ENCODE measurements around the gene PRSS27.
A peak's percentile ranks its signal among the peaks of the same experiment; 100 is the strongest.
"Not testable (repeated sequence)": the region's sequence is repeated elsewhere in the genome, so short reads cannot be mapped to it uniquely, and the experiment has no call there.

Gene PRSS27

DNA sequence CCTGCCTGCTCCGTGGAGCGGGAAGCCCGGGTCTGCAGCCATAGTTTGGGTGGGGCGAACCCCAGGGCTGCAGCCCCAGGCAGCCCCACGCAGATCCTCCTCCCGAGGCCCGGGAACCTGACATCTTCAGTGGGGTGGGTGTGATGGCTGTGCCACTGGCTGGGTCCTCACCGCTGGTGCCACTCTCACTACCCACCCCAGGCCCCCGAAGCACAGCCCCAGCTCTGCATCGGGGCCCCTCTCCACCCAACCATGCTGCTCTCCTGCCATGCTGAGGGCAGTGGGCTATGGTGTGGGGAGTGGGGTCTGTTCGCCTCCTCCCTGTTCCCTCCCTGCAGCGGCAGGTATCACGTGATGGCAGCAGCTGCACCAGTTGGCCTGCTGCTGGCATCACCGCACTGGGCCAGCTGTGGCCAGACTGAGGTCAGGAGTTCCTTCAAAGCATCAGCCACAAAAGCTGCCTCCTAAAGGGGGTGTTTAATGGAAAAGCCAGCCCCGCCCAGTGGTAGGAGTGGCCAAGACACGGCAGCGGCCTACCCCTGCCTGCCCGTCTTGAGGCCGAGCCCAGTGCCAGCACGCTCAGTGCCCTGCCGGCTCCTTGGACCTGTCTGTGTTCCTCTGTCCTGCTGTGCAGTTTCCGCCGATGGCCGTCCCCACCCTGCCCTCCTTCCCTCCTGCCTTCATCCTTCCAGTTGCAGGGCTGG lies 26.9 kb downstream of the PRSS27 start:
- peak in 12 of 14 donors; percentile 24 to 83 (median 50) for DNase-seq

DNA sequence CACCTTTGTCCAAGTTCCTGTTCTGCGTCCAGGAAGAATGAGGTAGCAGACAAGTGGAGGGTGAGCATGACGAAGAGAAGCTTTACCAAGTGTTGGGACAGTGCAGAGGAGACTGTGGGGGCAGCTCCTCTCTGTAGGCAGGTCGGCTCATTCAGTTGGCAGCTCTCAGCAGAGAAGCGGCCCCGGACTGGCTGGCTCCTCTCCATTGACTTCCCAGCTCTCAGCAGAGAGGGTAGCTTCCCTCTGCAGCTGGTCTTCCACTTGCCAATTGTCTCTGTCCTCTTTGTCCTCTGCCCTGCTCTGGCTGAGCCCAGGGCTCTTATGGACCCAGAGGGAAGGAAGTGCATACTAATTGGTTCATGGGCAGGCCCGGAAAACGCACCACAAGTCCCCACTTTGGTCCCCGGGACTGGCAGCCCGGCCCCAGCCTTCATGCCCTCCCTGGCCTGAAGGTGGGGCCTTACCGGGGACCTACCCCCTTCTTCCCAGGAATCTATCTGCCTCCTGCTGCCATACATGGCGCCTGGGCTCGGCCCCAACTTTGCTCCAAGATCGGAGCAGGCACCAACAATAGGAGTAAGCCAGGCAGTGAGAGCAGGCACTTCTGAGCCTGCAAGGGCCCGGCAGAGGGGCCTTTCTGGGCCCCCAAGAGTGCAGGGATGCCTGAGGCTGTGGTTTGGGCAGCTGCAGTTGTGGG lies 27.6 kb downstream of the PRSS27 start:
- peak in 13 of 14 donors; percentile 37 to 90 (median 67) for DNase-seq

DNA sequence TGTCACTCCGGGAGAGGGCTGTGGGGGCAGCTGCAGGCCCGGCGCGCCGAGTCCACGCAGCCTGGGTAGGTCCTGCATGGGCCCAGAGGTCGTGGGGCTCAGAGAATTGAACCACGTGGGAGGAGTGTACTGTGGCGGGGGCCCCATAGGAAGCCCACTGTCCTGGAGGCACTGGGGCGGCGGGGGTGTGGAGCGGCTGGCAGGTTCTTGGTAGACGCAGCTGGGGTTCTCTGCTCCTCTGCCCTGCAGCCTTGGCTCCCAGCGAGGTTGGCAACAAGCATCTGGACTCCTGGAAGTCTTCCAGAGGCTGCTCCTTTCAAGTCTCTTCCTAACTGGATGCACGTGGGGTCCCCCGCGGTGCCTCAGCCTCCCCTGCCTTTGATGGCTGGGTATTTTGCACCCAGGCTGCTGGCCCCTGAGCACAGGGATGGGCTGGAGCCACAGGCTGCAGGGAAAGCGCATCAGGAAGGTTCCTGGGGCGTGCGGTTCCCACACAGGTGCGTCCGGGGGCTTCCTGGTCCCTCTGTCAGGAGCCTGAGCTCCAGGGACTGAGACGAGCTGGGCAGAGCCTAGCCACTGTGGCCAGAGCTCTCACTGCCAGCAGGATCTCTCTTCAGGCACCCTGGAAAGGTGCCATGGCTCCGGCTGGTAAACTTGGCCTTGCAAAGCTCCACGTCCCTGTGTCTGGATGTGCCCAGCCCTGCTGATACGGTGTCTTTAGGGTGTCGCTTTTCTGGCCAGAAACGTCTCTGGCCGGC lies 28.4 kb downstream of the PRSS27 start:
- DNase-seq: peak in 10 of 14 donors; percentile 38 to 82 (median 48)

DNA sequence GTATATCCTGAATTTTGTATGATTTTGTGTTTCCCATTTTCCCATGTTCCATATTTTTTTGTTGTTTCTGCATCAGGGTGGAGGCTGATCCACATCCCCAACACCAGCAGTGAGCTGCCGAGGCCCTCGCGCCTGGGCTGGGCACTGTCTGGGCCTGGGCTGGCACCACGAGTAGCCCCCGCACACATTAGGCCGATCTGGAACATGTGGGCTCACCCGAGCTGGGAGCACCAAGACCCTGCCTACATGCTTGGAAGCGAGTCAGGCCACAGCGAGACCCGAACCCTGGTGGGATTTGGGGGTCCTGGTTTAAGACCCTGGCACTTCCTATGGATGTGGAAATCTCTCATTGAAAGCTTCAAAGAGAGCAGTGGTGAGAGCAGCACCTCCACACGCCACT lies 29.2 kb downstream of the PRSS27 start:
- DNase-seq: no peak

DNA sequence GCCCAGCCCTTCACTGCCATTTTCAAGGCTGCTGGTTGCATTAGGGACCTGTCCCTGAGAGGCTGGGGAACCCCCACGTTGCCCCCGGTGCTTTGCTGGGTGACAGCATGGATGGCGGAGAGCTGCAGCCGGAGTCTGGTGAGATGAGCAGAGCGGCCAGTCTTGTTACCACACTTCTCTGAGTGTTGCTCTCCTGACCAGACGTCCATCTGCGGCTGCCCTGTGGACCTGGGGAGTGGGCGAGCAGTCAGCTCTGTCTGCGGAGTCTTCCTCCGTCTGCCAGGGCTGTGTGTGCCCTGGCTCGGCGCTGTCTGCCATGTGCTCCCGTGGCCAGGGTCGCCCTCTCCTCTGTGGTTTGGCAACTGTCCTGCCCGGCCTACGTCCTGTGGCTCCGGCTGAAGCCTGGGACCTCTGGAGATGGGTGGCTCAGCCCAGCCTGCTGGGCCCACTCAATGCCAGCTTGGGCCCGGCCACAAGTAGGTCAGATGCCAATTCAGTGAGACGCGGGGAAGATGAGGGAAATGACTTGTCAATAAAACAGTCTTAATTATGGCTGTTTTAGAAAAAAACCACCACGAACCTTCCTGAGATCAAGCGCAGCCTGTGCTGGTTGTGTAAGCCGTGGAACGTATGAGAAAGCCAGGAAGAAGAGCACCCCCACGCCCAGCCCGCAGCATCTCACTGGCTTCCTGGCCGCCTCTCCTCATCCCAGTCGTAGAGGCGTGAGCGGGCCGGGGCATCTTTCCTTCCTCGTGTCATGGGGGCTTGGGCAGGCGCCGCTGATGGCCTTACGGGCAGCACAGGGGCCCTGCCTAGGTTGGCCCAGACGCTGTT lies 29.8 kb downstream of the PRSS27 start:
- DNase-seq: peak in 4 of 14 donors; percentile 6 to 28 (median 16)

DNA sequence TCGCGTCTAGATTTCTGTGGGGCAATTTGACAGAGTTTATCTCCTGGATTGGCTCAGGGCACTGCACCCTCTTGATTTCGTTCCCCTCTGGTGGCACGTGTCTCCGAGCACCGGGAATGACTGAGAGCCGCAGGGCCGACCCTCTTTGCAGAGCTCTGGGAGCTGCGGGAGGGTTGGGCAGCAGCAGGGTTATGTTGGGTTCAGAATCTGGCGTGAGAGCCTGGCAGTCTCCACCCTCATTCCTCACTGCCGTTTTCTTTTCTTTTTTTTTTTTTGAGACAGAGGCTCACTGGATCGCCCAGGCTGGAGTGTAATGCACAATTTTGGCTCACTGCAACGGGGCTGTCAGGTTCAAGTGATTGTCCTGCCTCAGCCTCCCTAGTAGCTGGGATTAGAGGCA lies 30.6 kb downstream of the PRSS27 start:
- DNase-seq: not testable (repeated sequence)

DNA sequence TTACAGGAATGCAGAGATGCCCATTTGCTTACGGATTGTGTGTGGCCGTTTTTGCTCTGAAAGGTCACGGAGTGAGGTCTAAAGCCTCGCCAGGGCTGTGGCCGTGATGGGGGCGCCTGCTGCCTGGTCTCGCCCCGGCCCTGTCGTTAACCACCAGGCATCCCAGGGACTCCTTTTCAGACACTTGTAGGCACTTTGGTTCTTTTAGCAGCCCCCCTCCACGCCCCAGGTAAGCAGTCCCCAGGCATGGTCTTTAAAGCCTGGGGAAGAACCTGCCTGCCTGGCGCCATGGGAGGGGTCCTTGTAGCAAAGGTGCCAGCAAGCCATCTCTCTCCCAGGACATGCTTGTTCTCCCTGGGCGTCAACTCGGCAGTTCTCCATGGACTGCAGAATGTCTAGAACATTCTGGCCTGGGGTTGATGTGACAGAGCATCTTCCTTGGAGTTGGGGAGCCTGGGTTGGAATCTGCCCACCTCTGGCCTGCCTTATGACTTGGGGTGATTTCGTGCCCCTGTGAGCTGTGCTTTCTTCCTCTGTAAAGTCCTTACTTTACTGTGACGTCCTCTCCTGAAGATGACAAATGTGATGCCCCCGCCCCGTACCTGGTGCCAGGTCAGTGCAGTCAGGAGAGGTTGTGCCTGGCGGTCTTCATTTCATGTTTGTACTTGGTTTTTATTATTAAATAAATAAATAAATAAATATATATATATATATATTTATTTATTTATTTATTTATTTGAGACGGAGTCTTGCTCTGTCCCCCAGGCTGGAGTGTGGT lies 32.3 kb downstream of the PRSS27 start:
- no peak for DNase-seq

DNA sequence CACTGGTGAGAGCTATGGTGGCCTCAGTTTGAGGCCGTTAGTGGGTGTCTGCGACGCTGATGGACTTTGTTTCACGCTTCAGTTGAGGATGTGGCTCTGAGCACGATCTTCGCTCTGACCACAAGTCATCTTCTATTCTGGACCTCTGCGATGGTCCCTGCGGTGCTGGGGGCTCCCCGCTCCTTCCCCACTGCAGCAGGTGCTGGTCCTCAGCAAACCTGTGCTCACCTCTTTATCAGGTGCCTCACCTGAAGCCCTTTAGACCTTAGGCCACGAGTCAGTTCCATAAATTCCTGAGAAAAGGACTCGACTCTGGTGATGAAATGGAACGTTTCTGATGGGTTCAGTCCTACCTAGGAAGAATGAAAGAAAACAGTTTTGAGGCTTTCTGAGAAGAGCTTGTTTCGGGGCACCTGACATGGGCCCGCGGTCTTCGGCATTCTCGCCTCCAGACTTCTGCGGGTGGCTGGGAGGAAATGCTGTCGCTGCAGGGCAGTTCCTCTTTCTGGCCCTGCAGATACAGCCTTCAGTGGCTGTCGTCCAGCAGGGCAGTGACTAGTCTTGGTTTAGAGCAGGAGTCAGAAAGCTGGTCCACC lies 33.0 kb downstream of the PRSS27 start:
- DNase-seq: peak in 5 of 14 donors; percentile 4 to 40 (median 9)

DNA sequence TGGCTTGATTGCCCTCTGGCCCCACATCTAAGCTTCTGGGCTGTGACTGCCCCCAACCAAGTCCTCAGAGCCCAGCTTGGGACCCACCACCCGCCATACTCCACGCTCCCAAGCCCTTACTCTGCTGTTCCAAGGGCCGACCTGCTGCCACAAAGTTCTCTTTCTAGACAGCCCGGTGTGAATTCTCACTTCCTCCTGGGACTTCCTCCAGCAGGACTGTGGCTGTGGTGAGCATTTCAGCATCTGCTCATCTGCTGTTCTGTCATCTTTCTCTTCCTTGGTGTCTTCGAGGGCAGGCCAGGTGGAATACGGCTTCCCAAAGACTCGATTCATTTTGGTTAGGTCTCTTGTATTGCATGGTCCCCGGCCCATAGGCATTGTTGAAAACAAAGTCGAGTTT lies 33.9 kb downstream of the PRSS27 start:
- not testable (repeated sequence) for DNase-seq

DNA sequence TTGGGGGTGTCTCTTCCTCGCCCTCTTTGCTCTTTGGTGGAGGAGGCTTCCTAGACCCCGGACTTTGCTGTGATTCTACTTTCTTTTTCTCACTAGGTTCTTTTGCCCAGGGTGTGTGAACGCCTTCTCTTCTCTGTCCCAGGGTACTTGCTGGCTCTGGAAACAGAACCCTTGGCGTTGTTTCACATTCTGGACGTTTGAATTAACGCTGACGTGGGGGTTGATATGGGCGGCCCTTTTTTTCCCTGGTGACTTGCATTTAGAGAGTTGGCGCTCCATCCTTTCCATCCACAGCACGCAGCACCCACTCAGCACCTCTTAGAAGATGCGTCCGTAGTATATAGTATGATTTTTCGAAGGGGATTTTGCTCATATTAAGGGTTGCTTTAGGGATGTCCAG lies 37.0 kb downstream of the PRSS27 start:
- DNase-seq: not testable (repeated sequence)

DNA sequence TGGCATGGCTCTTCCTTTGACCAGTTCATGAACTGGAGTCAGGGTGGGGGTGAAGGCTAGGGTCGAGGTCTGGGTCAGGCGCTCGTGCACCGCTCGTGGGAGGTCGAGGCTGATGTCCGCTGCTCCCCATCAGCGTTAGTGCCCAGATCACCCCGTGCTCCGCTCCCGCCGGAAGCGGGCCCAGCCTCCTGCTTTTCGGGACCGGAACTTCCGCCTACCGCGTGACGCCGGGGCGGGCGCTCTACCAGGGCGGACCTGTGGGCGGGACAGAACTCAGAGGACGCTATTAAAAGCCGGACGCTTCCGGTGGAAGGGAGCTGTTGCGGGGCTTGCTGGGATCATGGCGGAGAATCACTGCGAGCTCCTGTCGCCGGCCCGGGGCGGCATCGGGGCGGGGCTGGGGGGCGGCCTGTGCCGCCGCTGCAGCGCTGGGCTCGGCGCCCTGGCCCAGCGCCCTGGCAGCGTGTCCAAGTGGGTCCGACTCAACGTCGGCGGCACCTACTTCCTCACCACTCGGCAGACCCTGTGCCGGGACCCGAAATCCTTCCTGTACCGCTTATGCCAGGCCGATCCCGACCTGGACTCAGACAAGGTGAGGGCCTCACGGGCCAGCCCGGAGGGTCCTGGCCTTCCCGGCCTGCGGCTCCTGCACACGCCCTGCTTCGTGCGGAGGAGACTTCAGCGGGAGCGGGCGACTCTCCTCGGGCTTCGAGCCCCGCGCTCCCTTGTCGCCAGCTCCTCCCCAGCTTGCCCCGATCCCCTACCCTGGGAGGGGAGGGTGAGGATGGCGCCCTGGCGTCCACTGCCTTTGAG lies 37.6 kb downstream of the PRSS27 start, which contains the start of gene KCTD5:
KCTD5 (plus strand) TSS at position 315 of the 813 bp plus-strand sequence; CDS start at position 341, 26 bp downstream.
- peak; percentile 74 to 98 (median 96) for DNase-seq

DNA sequence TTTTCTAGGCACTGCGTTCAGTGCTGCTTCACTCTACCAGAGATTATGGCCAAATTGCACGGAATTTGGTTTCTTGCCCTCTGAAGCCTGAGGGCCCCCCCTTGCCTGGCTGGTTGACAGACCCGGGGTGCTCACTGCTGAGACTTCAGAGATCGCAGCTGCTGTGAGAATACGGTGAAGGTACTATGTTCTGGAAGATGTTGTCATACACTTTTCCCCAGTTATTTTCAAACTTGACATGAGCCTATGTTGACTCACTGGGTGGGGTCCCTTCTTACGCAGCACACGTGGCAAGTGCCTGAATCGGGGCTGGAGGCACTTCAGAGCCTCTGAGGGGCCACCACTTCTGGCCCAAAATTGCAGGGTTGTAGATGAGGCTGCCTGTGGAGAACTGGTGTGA lies 39.7 kb downstream of the PRSS27 start:
- DNase-seq: not testable (repeated sequence)

DNA sequence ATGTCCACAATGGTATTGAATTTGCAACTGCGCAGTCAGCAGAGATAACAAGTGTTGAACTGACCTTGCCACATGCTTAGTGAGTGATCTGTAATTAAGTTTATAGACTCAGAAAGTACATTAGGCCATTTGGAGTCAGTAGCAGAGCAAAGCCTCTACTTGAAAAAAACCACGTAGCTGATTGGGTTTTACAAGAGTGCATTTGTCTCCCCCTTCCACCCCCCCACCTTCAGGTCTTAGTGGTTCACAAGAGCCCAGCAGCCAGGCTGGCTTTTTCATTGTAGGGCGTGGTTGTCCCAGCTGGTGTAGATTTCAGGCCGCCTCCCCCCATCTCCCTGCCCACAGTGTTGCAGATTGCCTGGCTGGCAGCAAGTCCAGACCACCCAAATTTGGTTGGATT lies 40.1 kb downstream of the PRSS27 start:
- DNase-seq: not testable (repeated sequence)

DNA sequence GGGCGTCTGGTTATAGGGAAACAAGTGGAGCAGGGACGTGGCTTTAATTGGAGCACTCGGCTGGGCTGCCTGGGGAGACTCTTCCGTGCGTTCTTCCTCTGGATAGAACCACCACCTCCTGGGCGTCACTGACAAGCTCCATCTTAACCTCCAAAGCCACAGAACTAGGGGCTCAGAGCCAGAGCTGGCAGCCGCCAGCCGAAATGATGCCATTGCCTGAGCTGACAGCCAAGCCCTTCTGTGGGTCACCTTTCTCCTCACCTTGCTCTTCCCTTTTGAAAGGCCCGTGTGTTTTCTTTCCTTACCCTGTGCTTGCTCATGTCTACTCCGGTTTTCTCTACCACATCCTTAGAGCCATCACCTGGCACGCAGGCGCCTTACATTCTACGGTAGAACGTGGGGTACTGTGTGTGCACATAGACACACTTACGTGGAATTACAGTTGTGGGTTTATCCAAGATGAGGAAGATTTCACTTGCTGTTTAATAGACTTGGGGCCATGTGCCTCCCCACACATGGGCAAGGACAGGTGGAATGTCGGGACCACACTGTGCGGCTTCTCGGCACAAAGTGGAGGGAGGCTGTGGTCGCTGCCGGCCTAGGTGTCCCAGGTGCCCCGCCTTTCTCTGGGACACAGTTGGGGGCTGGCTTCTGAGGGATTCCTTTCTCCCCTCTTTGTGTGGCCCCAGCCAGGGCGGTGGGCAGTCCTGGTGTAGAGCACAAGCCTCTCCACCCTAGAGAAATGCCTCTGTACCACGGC lies 41.6 kb downstream of the PRSS27 start:
- DNase-seq: not testable (repeated sequence)

DNA sequence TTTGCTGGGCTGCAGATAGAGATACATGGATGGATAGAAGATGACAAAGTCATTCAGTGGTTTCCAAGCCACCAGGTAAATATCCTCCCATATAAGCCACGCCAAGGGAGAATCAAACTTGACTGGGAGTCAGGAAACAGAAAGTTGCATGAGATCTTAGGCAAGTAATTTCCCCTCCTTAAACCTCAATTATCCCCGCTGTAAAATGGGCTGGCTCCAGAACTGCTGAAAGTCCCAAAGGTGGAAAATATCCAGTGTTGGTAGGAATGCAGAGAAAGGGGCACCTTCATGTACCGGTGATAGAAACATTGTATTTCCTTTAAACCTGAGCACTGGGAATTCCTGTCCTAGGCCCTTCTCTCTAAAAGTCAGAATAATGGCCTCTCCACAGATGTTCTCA lies 43.1 kb downstream of the PRSS27 start:
- DNase-seq: not testable (repeated sequence)

DNA sequence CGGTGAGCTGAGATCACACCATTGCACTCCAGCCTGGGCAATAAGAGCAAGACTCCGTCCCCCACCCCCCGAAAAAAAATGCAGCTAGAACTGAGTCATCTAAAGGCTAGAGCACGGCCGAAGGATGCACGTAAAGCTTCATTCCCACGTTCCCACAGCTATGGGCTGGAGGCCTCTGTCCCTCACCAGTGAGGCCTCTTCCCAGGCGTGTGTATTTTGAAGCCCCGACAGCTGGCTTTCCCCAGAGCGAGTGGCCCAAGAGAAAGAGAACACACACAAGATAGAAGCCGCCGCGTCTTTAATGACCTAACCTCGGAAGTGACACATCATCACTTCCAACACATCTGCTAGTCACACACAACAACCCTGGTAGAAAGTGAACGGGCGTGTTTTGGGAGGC lies 44.3 kb downstream of the PRSS27 start:
- DNase-seq: no peak

DNA sequence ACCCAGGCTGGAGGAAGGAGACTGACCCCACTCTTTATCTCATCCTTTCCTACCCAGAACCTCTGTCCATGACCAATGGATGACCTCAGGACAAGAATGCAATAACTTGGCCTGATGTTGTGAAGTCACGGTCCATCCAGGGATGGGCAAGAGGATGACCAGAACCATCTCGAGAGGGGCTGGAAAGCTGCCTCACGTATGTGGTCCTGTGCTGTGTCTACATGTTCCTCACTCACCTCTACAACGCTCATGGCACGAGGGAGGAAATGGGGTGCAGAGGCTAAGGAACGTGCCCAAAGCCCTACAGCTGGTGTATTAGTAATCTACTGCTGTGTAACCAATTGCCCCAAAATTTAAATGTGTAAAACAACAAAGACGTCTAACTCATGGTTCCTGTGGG lies 45.0 kb downstream of the PRSS27 start:
- DNase-seq: no peak

DNA sequence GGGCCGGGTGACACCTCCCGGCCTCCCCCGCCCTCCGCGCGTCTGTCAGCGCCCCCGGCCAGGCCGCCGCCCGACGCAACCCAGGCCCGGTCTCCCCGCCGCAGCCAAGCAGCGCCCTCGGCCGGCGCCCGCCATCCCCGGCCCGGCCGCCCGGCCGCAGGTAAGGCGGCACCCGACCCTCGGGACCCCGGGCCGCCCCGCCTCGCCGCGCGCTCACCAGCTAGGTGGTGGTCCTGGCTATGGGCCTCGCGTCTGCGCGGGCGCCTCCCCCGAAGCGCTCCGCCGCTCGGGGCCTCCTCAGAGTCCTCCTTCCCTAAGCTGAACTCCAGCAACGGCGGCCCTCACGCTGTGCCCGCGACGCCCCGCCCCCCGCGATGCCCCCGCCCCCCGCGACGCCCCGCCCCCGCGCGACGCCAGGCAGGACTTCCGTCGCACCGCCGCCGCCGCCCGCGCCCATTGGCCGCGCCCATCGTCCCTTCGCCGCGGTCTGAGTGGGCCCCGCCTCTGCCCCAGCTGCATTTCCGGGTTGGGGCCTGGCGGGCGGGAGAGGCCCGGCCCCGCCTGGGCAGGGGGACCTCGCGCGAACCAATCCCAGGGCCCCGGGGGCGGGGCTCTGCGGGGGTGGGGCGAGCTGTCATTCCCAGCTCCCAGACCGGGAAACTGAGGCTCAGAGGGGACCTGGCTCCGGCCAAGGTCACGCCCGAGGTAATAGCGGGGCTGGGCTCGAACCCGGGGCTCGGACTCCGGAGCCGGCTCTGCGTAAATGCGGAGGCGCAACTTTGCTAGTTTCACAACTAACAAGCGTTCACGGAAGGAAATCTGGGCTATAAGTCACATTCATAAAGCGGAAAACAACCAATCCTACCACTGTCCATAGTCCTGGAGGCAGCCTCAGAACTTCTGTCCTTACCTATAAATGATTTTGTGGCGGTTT lies 46.7 kb downstream of the PRSS27 start:
- DNase-seq: peak; percentile 49 to 97 (median 90)

All from C1 segment of cervical spinal cord (tissue), 14 donors.